Kidney epithelial cell (primary cell): ENCODE data around the gene DNAJB8. TPM values are rescaled to one million over a fixed set of nuclear protein-coding genes. Genes with fewer than 3 reads are reported as not detected.

Source experiments
- DNase-seq: peaks from one replicate; pipeline ENCODE4 v3.0.0-alpha.2; 2010; ENCODE audit warnings: low read depth
- H3K27me3 ChIP-seq: 2 replicates; pipeline ENCODE4 v1.6.0; 2011; ENCODE audit warnings: low read length; ENCODE audit not compliant: control insufficient read depth, insufficient read depth
- H3K36me3 ChIP-seq: 2 replicates; pipeline ENCODE4 v1.5.1; 2011; ENCODE audit warnings: low read length; ENCODE audit not compliant: control insufficient read depth, insufficient read depth
- H3K4me3 ChIP-seq: 2 replicates; pipeline ENCODE4 v1.5.1; 2011; ENCODE audit warnings: low read depth, mild to moderate bottlenecking, control low read depth, low read length
- CTCF ChIP-seq: IDR thresholded peaks from 2 replicates; pipeline ENCODE4 v1.5.1; 2011; ENCODE audit warnings: mild to moderate bottlenecking, moderate library complexity, low read length, control low read depth, inconsistent platforms; ENCODE audit not compliant: insufficient read depth, poor library complexity, severe bottlenecking
- total RNA-seq: library from RNA; depleted of rRNA; stranded (reverse); fragments of >200 nt; gene quantifications from 2 replicates; pipeline ENCODE4 v1.2.3, GENCODE V29; 2015

Gene DNAJB8
- total RNA-seq, 1 donor from 2014 or later = not detected

- peaks cover 90% of the 10 kb centered on the region for H3K27me3 ChIP-seq
- DNase-seq = no peak
- TF ChIP-seq CTCF = no peak
- H3K4me3 ChIP-seq = no peak overlapping the region
- H3K36me3 ChIP-seq = no peaks in the 10 kb centered on the region
These were observed 27.1 kb upstream of the DNAJB8 start for GRCh38 chr3:128493570-128494366.

GRCh38 chr3:128492671-128493569, 26.2 kb upstream of the DNAJB8 start, which contains the start of gene GATA2:
GATA2 (minus strand) TSS chr3:128493201; CDS start chr3:128487031, 6,170 bp downstream.
- no peak for TF ChIP-seq CTCF
- no peak within 1 kb of the TSS for H3K4me3 ChIP-seq
- peaks cover 93% of the 10 kb centered on the region for H3K27me3 ChIP-seq
- no peaks in the 10 kb centered on the region for H3K36me3 ChIP-seq
- DNase-seq = no peak

GRCh38 chr3:128491941-128492670, 25.4 kb upstream of the DNAJB8 start:
- H3K27me3 ChIP-seq = peaks cover 96% of the 10 kb centered on the region
- no peaks in the 10 kb centered on the region for H3K36me3 ChIP-seq
- TF ChIP-seq CTCF = no peak
- DNase-seq = no peak
- no peak overlapping the region for H3K4me3 ChIP-seq

GRCh38 chr3:128491691-128491940, 24.9 kb upstream of the DNAJB8 start:
- H3K36me3 ChIP-seq = no peaks in the 10 kb centered on the region
- H3K27me3 ChIP-seq = peaks cover 96% of the 10 kb centered on the region
- TF ChIP-seq CTCF = no peak
- no peak for DNase-seq
- H3K4me3 ChIP-seq = no peak overlapping the region

- no peak for TF ChIP-seq CTCF
- no peak for DNase-seq
- no peaks in the 10 kb centered on the region for H3K36me3 ChIP-seq
- no peak overlapping the region for H3K4me3 ChIP-seq
- peaks cover 96% of the 10 kb centered on the region for H3K27me3 ChIP-seq
These were observed 24.4 kb upstream of the DNAJB8 start for GRCh38 chr3:128490915-128491690.
